Activated CD4-positive, alpha-beta memory T cell treated with anti-CD3 and anti-CD28 coated beads, Interleukin-2, amount 10 ng/mL, durations not matched to agents 7 days and 5 days (primary cell): ENCODE results near the gene IGSF23. TPM values are rescaled to one million over a fixed set of nuclear protein-coding genes. Genes with fewer than 3 reads are reported as not detected.
"Not testable (repeated sequence)": the region's sequence is repeated elsewhere in the genome, so short reads cannot be mapped to it uniquely, and the experiment has no call there.

Experiments
- CTCF ChIA-PET: fragments of 350-600 bp; sonication (Branson Sonifier 250); formaldehyde crosslinking; loops from one replicate; lab custom pipeline; 2021; ENCODE audit warnings: antibody characterized with exemption, inconsistent platforms; lab: Charles Lee
- POLR2A ChIA-PET: fragments of 350-600 bp; sonication (Branson Sonifier 250); formaldehyde crosslinking; loops from one replicate; lab custom pipeline; 2021; ENCODE audit warnings: antibody characterized with exemption; lab: Charles Lee
- DNase-seq: peaks from one replicate; pipeline ENCODE4 v3.0.0-alpha.2; 2020
- H3K27ac Mint-ChIP-seq: one replicate; pipeline ENCODE4 v1.8.0; 2021; ENCODE audit warnings: mild to moderate bottlenecking, mixed read lengths
- H3K27me3 Mint-ChIP-seq: one replicate; pipeline ENCODE4 v1.8.0; 2021; ENCODE audit warnings: mixed read lengths
- H3K36me3 Mint-ChIP-seq: one replicate; pipeline ENCODE4 v1.8.0; 2021; ENCODE audit warnings: low read depth, mixed read lengths
- H3K4me1 Mint-ChIP-seq: one replicate; pipeline ENCODE4 v1.8.0; 2021; ENCODE audit warnings: mixed read lengths
- H3K4me3 Mint-ChIP-seq: one replicate; pipeline ENCODE4 v1.8.0; 2021; ENCODE audit warnings: mild to moderate bottlenecking, mixed read lengths
- H3K9me3 Mint-ChIP-seq: one replicate; pipeline ENCODE4 v1.8.0; 2021; ENCODE audit warnings: mixed read lengths
- total RNA-seq, 2 experiments: library from RNA; stranded (reverse); gene quantifications; one replicate each; pipeline ENCODE4 v1.2.3, GENCODE V29; 2021

Gene IGSF23
- total RNA-seq, 2 experiments from 2014 or later: not detected

GRCh38 chr19:44673510-44673909 is 60.1 kb downstream of the IGSF23 start:
- CTCF ChIA-PET: interaction anchor here (1.1 kb wide), 1 partner anchor 19 kb away, joined by 4 read pairs; no protein-coding TSS in a partner anchor
- Mint-ChIP-seq H3K4me3 (no peak overlapping the region), H3K4me1 (no peaks in the 10 kb centered on the region)

GRCh38 chr19:44675521-44675920 is 62.2 kb downstream of the IGSF23 start:
- ChIA-PET POLR2A (no interaction called here), CTCF (no interaction called here)
- H3K4me1 Mint-ChIP-seq: no peaks in the 10 kb centered on the region
- DNase-seq: no peak
- H3K27me3 Mint-ChIP-seq: peaks cover 4% of the 10 kb centered on the region
- H3K27ac Mint-ChIP-seq: no peak overlapping the region
- H3K9me3 Mint-ChIP-seq: no peaks in the 10 kb centered on the region
- H3K36me3 Mint-ChIP-seq: no peaks in the 10 kb centered on the region
- no peak overlapping the region for H3K4me3 Mint-ChIP-seq

More at GRCh38 chr19:44673510-44673909, 60.1 kb downstream of the IGSF23 start:
- H3K27ac Mint-ChIP-seq: no peak overlapping the region
- no peak for DNase-seq
- peaks cover 2% of the 10 kb centered on the region for H3K27me3 Mint-ChIP-seq
- no peaks in the 10 kb centered on the region for H3K9me3 Mint-ChIP-seq
- POLR2A ChIA-PET: no interaction called here
- H3K36me3 Mint-ChIP-seq: no peaks in the 10 kb centered on the region

GRCh38 chr19:44677019-44677811 is 63.9 kb downstream of the IGSF23 start:
- H3K36me3 Mint-ChIP-seq: no peaks in the 10 kb centered on the region
- no peak overlapping the region for H3K27ac Mint-ChIP-seq
- DNase-seq: no peak
- CTCF ChIA-PET: interaction anchor here (2.5 kb wide), 1 partner anchor 20 kb away, joined by 6 read pairs; no protein-coding TSS in a partner anchor
- no peaks in the 10 kb centered on the region for H3K9me3 Mint-ChIP-seq
- H3K27me3 Mint-ChIP-seq: peaks cover 4% of the 10 kb centered on the region
- no peak overlapping the region for H3K4me3 Mint-ChIP-seq
- no peaks in the 10 kb centered on the region for H3K4me1 Mint-ChIP-seq
- POLR2A ChIA-PET: no interaction called here

GRCh38 chr19:44680536-44680935 is 67.2 kb downstream of the IGSF23 start:
- POLR2A ChIA-PET: no interaction called here

GRCh38 chr19:44681992-44682790 is 68.8 kb downstream of the IGSF23 start:
- H3K27ac Mint-ChIP-seq: no peak overlapping the region
- peaks cover 12% of the 10 kb centered on the region for H3K27me3 Mint-ChIP-seq
- H3K9me3 Mint-ChIP-seq: no peaks in the 10 kb centered on the region
- no peaks in the 10 kb centered on the region for H3K36me3 Mint-ChIP-seq
- ChIA-PET POLR2A (interaction anchor here (0.6 kb wide), 1 partner anchor 159 kb away, joined by 3 read pairs; no protein-coding TSS in a partner anchor), CTCF (interaction anchor here (0.9 to 1.3 kb wide), 3 partner anchors 8 to 164 kb away, joined by 3 read pairs; partner anchors contain the start of gene NECTIN2)
- no peak for DNase-seq
- peaks cover 8% of the 10 kb centered on the region for H3K4me1 Mint-ChIP-seq
- no peak overlapping the region for H3K4me3 Mint-ChIP-seq

More at GRCh38 chr19:44680536-44680935, 67.2 kb downstream of the IGSF23 start:
- no peaks in the 10 kb centered on the region for H3K36me3 Mint-ChIP-seq
- no peak overlapping the region for H3K4me3 Mint-ChIP-seq
- H3K27ac Mint-ChIP-seq: no peak overlapping the region
- H3K4me1 Mint-ChIP-seq: peaks cover 8% of the 10 kb centered on the region
- CTCF ChIA-PET: interaction anchor here (1.0 to 1.3 kb wide), 2 partner anchors 9 to 44 kb away, joined by 3 to 4 read pairs; no protein-coding TSS in a partner anchor
- no peaks in the 10 kb centered on the region for H3K9me3 Mint-ChIP-seq
- no peak for DNase-seq
- H3K27me3 Mint-ChIP-seq: peaks cover 6% of the 10 kb centered on the region

GRCh38 chr19:44682807-44683206 is 69.4 kb downstream of the IGSF23 start:
- CTCF ChIA-PET: interaction anchor here (1.2 to 1.3 kb wide), 2 partner anchors 8 to 13 kb away, joined by 3 read pairs; no protein-coding TSS in a partner anchor

GRCh38 chr19:44683434-44684210 is 70.3 kb downstream of the IGSF23 start:
- ChIA-PET POLR2A (no interaction called here), CTCF (no interaction called here)
- no peaks in the 10 kb centered on the region for H3K9me3 Mint-ChIP-seq
- H3K27ac Mint-ChIP-seq: no peak overlapping the region
- peaks cover 8% of the 10 kb centered on the region for H3K4me1 Mint-ChIP-seq
- no peaks in the 10 kb centered on the region for H3K36me3 Mint-ChIP-seq
- no peak for DNase-seq
- H3K27me3 Mint-ChIP-seq: peaks cover 17% of the 10 kb centered on the region
- no peak overlapping the region for H3K4me3 Mint-ChIP-seq

More at GRCh38 chr19:44682807-44683206, 69.4 kb downstream of the IGSF23 start:
- no peak overlapping the region for H3K27ac Mint-ChIP-seq
- H3K27me3 Mint-ChIP-seq: peaks cover 13% of the 10 kb centered on the region
- POLR2A ChIA-PET: interaction anchor here (0.6 kb wide), 1 partner anchor 158 kb away, joined by 3 read pairs; no protein-coding TSS in a partner anchor
- DNase-seq: no peak
- no peaks in the 10 kb centered on the region for H3K9me3 Mint-ChIP-seq
- no peak overlapping the region for H3K4me3 Mint-ChIP-seq
- peaks cover 8% of the 10 kb centered on the region for H3K4me1 Mint-ChIP-seq
- H3K36me3 Mint-ChIP-seq: no peaks in the 10 kb centered on the region

GRCh38 chr19:44684396-44684795 is 71.0 kb downstream of the IGSF23 start:
- DNase-seq, POLR2A ChIA-PET, H3K9me3 Mint-ChIP-seq, H3K4me3 Mint-ChIP-seq, H3K27ac Mint-ChIP-seq, CTCF ChIA-PET, H3K36me3 Mint-ChIP-seq: not testable (repeated sequence)
- H3K27me3 Mint-ChIP-seq: peaks cover 18% of the 10 kb centered on the region
- peaks cover 12% of the 10 kb centered on the region for H3K4me1 Mint-ChIP-seq

GRCh38 chr19:44684892-44685863 is 71.8 kb downstream of the IGSF23 start:
- ChIA-PET CTCF (interaction anchor here (0.7 kb wide), 2 partner anchors 337 to 983 kb away, joined by 3 to 4 read pairs; partner anchors contain the start of gene GIPR), POLR2A (no interaction called here)
- DNase-seq: no peak
- H3K4me3 Mint-ChIP-seq: no peak overlapping the region
- H3K27ac Mint-ChIP-seq: no peak overlapping the region
- H3K4me1 Mint-ChIP-seq: peaks cover 20% of the 10 kb centered on the region
- peaks cover 20% of the 10 kb centered on the region for H3K27me3 Mint-ChIP-seq
- H3K9me3 Mint-ChIP-seq: no peaks in the 10 kb centered on the region
- no peaks in the 10 kb centered on the region for H3K36me3 Mint-ChIP-seq

GRCh38 chr19:44685877-44686276 is 72.5 kb downstream of the IGSF23 start:
- DNase-seq: no peak
- Mint-ChIP-seq H3K27ac (no peak overlapping the region), H3K4me1 (peaks cover 20% of the 10 kb centered on the region), H3K27me3 (peaks cover 20% of the 10 kb centered on the region), H3K9me3 (no peaks in the 10 kb centered on the region), H3K4me3 (no peak overlapping the region), H3K36me3 (no peaks in the 10 kb centered on the region)
- POLR2A ChIA-PET: no interaction called here
- CTCF ChIA-PET: interaction anchor here (9.1 kb wide), 1 partner anchor 86 kb away, joined by 87 read pairs; no protein-coding TSS in a partner anchor
